Measurements from ENCODE around the gene TMEM219.
"Not testable (repeated sequence)": the region's sequence is repeated elsewhere in the genome, so short reads cannot be mapped to it uniquely, and the experiment has no call there.

TMEM219 gene

DNA sequence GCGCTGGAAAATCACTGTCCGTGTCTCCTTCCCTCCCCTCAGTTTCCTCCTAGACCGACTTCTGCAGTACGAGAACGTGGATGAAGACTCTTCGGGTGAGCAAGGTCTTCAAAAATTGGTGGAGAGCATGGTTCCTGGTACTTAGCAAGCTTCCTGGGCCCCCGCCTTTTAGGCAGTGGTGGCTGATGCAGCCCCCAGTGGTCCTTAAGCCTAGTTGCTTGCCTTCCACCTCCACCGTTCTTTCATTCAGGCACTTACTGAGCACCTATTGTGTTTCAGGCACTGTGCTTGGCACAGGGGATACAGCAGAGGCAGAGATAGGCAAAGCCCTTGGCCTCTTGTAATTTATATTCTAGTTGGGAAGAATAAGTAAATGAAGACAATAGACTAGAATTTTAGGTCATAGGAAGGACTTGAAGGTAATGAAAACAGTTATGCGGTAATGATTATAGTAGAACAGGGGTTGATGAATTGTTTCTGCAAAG is 34.9 kb downstream of the TMEM219 start:
- no peak for DNase-seq

DNA sequence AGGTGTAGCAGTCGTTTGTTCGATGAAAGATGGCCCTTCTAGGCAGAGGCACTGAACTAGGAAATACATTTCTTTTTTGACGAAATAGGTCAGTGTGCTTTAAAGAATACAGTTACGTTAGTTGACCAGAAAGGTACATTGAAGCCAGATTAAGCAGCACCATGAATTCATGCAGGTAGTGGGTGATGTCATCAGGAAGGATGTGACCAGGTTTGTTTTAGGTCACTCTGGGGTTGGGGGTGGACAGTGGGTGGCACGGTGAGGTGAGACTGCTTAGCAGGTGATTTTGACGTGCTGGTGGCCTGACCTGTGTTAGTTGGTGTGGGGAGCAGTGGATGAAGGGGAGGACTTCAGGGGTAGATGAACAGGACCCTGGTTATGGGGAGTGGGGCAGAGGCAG is 37.7 kb downstream of the TMEM219 start:
- DNase-seq: no peak

GRCh38 chr16:30000735-30001631 is 39.1 kb downstream of the TMEM219 start:
- DNase-seq: no peak

GRCh38 chr16:30002614-30003346 is 40.9 kb downstream of the TMEM219 start:
- DNase-seq: no peak

DNA sequence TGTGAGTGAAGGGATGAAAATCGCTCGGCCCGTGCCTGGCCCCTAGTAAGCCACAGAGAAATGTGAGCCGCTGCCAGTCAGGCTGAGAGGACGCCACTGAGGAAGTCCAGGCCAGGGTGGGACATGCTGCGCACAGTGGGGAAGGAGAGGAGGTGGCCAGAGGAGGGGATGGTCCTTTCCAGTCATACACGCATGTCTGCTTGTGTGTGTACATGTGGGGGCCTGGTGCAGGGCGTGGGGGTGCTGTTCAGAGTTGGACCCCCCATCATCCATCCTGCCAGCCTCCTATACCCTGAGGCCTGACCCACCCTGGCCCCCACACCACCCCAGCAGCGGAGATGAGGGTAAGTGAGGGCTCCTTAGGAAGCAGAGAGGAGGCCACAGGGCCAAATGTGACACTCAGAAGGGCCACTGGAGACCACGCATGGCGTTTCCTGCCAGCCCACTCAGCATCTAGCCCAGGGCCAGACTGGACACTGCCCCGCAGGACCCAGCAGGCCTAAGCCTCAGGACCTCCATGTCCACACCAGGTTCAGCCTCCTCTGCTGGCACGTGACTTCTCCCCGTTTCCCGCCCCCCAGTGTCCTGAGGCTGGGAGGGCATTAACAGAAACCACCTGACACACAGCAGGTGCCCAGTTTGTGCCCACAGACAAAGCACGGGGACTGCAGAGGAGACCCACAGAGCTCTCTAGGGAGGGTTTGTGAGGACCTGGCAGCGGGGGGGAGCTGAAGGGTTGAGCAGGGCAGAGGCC is 42.0 kb downstream of the TMEM219 start:
- no peak for DNase-seq

DNA sequence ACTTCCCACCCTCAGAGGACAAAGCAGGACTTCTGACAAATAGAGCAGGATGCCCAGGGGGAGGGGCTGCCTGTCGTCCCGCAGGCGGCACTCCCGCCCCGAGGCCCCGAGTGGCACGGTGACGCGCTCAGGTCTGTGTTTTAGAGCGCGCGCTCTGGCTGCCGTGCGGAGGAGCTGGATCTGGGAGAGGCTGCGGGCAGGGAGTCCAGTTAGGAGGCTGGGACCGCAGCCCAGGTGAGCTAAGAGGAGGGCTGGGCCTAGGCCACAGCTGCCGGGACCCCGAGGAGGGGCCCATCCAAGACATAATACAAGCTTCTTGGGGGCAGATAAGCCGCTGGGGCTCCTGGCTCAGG is 42.5 kb downstream of the TMEM219 start:
- no peak for DNase-seq

GRCh38 chr16:30004811-30005242 is 42.9 kb downstream of the TMEM219 start:
- DNase-seq: no peak

DNA sequence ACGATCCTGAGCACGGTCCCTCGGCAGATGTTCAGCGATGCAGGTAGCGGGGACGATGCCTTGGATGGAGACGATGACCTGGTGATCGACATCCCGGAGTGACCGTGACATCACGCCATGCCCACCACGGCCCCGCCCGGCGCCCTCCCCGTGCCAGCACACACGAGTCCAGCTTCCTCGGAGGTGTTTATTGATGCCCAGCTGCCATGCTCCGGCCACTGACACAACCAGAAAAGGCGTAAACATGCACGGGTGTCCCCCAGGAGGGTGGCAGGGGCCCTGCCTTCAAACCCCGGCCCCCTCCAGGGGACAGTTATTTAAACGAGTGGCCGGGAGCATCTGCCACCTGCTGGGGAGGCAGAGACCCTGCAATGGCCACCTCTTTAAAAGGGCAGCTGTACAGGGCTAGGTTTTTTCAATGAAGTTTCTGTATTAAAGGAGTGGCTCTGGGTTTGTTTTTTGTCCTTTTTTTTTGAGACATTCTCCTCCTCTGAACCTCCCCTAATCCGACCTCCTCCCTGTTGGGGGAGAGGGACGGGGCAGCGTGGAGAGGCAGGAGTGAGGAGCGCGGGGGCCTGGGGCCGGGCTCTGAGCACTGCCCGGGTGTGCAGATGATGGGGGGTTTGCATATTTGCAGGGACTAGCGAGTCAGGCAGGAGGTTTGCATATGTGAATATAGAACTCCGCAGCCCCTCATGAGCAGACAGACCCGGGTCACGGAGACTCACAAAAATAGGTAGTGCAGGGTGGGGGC is 43.6 kb downstream of the TMEM219 start:
- peak; percentile 21 for DNase-seq

DNA sequence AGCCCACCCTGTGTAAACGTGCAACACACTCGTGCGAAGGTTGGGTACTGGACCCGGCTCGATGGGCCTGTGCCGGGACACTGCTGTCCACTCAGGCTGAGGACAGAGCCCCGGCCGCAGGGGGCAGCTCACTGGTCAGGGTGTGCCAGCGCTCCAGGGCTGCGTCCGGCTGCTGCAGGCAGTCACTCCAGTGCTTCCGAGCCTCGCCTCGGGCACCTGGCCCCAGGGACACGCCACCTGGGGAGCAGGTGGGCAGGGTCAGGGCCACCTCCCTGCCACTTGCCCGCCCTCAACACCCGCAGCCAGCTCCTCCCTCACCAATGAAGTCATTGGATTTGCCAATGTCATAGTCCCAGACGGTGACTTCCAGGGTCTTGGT is 44.2 kb downstream of the TMEM219 start:
- no peak for DNase-seq

GRCh38 chr16:30006659-30007377 is 44.9 kb downstream of the TMEM219 start:
- no peak for DNase-seq

- DNase-seq: no peak
Observed at GRCh38 chr16:30007378-30007895, 45.6 kb downstream of the TMEM219 start.

DNA sequence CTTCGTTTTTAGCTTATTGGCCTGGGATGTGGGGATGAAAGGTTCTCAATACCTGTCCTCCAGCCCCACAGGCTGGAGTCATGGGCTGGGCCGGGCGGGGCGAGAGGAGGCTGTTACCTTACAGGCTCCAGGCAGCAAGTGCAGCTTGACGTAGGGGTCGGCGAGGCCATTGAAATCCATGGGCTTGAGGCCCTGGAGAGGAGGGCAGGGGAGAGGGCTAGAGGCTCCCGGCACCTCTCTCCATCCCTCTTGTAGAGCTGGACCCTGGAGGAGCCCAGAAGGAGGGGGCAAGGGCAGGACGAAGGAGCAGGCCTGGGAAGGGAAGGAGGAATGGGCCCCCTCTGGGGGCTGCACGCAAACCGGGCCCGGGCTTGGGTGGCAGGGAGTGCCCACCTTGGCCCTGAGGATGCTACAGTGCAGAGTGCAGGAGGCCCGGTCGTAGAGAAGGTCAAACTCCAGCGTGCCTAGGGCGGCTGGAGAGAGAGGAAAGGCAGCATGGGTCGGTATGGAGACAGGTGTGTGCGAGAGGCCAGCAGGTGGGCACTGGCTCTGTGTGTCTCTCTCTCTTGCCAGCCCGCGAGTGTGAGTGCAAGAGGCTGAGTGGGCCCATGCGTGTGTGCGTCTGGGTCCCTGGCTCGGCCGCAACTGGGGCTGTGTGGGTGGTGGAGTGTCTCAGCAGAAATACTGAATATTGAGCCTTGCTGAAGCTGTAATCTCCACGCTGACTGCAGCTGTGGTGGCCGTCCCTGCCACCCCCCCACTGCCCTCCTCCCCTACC is 47.4 kb downstream of the TMEM219 start:
- no peak for DNase-seq

DNA sequence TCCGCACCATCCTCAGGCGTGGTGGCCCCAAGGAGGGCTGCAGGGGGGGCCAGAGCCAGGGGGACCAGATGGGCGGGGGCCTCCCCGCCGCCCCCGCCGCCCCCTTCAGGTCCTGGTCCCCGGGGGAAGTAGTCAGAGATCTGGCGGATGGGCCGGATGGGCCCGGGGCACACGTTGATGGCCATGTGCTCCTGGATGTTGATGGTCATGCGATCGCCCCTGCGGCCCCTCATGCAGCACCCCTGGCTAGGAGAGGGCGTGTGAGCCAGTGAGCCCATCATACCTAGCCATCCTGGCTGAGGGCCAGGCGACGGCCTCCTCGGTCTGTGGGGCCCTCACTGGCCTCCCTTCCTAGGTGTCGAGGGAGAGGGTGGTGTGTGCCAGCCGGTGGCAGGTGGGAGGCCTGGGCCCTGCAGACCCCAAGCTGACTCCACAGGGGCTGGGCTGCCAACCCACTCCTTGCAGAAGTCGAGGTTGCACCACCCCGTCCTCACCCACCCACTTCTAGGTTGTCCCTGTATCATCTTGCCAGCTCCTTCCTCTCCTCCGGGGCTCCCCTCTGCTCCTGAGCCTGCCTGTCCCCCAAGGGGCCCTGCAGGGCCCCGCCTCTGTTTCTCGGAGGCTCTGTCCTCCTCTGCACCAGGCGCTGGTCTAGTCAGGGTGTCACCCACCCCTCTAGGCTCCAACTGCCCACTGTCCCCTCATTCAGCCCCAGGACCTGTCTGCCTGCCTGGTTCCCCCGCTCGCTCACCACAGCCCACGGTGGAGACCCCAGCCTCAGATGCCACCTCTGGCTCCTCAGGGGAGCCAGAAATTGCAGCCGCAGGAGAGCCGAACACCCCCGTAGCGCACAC is 48.3 kb downstream of the TMEM219 start:
- DNase-seq: no peak

DNA sequence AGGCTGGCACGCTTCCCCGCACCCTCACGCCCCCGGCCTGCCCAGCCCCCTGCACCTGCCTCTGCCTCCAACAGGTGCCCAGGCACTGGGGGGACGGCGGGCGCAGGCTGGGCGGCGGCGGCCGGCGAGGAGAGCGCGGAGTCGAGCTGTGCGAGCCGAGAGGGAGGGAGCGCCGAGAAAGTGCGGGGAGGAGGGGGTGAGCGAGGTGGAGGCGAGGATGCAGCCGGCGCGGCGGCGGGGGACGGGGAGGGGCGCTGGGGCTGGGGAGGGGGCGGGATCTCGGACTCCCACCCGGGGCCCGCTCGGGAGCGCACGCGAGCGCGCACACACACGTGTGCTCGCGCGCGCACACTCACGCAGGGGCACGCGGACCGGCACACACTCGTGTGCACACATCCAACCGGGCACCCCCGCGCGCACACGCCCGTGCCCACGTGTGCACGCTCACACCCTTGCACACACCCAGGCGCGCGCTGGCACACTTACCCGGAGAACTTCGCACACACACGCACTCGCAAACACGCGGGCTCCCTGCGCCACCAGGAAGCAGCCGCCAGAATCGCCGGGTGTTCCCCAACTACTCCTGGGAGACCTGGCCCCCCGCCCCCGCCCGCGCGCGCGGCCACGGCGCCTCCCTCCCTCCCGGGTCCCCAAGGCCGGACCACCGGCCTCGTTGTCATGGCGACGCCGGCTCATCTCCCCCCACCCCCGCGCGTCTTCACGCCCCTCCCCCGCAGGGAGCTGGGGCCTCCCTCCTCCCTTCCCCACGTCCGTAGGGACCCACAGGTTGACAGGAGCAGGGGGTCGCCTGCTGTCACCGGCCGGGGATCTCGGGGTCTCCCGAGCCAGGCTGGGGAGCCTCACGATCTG is 49.2 kb downstream of the TMEM219 start, which contains the start of gene DOC2A:
Gene DOC2A, minus strand, starts transcription at position 184 of the 870 bp plus-strand sequence. CDS start 805 bp downstream, outside the sequence.
- no peak for DNase-seq

- no peak for DNase-seq
Observed at GRCh38 chr16:30011714-30012504, 50.0 kb downstream of the TMEM219 start.

DNA sequence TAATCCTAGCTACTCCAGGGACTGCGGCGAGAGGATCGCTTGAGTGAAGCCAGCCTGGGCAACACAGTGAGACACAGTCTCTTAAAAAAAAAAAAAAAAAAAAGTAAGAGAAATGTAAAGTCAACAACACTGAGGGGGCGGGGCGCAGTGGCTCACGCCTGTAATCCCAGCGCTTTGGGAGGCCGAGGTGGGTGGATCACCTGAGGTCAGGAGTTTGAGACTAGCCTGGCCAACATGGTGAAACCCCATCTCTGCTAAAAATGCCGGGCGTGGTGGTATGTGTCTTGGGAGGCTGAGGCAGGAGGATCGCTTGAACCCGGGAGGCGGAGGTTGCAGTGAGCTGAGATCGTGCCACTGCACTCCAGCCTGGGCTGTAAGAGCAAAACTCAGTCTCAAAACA is 50.7 kb downstream of the TMEM219 start:
- DNase-seq: not testable (repeated sequence)

DNA sequence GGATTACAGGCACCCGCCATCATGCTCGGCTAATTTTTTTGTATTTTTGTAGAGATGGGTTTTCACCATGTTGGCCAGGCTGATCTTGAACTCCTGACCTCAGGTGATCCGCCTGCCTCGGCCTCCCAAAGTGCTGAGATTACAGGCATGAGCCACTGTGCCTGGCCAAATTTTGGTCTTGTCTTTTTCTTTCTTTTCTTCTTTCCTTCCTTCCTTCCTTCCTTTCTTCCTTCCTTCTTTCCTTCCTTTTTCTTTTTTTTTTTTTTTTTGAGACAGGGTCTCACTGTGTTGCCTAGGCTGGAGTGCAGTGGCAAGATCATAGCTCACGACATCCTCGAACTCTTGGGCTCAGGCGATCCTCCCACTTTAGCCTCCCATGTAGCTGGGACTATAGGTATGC is 53.6 kb downstream of the TMEM219 start:
- not testable (repeated sequence) for DNase-seq
